Measurements from ENCODE around the gene PHF21A.

DNA sequence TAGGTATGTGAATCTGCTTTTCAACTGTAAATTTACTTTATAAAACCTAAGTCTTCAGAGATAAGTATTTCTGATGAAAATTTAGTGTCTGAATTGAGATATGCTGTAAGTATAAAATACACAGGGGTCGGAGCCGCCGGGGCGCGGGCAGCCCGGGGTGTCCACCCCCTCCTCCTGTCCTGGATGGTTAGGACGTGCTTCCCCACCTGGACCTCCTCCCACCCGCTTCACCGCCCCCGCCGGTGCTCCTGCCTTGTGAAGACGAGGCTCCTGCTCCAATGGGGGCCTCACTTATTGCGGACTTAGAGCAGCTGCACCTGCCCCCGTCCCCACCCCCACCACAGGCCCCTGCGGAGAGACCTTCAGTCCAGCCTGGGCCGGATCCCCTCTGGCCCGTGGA, 21.3 kb upstream of the PHF21A start:
- TF ChIP-seq, protein P1, sequence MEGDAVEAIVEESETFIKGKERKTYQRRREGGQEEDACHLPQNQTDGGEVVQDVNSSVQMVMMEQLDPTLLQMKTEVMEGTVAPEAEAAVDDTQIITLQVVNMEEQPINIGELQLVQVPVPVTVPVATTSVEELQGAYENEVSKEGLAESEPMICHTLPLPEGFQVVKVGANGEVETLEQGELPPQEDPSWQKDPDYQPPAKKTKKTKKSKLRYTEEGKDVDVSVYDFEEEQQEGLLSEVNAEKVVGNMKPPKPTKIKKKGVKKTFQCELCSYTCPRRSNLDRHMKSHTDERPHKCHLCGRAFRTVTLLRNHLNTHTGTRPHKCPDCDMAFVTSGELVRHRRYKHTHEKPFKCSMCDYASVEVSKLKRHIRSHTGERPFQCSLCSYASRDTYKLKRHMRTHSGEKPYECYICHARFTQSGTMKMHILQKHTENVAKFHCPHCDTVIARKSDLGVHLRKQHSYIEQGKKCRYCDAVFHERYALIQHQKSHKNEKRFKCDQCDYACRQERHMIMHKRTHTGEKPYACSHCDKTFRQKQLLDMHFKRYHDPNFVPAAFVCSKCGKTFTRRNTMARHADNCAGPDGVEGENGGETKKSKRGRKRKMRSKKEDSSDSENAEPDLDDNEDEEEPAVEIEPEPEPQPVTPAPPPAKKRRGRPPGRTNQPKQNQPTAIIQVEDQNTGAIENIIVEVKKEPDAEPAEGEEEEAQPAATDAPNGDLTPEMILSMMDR (IDR thresholded peaks at IDR 0.05), result no peak
- TF ChIP-seq POLR2A (IDR thresholded peaks at IDR 0.05), result no peak

All from right lobe of liver (tissue), 4 donors.